Daoy (cell line): Measurements from ENCODE around the gene SLC6A6. TPM values are rescaled to one million over a fixed set of nuclear protein-coding genes. Genes with fewer than 3 reads are reported as not detected.

Experiments
- DNase-seq: peaks from one replicate; pipeline ENCODE4 v3.0.0-alpha.2; 2015; ENCODE audit warnings: low read depth
- total RNA-seq: library from RNA; depleted of rRNA; stranded (reverse); fragments of >200 nt; shearing (Covaris generic); gene quantifications from 2 replicates; pipeline ENCODE4 v1.2.3, GENCODE V29; 2014

The SLC6A6 gene
- total RNA-seq, 1 experiment from 2014 or later = 10.8 TPM

- no peak for DNase-seq
Measured at GRCh38 chr3:14466179-14466903, 63.9 kb downstream of the SLC6A6 start.

- peak; percentile 32 for DNase-seq
Measured at GRCh38 chr3:14467814-14468620, 65.6 kb downstream of the SLC6A6 start.

- DNase-seq = no peak
Measured at GRCh38 chr3:14468621-14468981, 66.2 kb downstream of the SLC6A6 start.

- no peak for DNase-seq
Measured at GRCh38 chr3:14470461-14470860, 68.1 kb downstream of the SLC6A6 start.

GRCh38 chr3:14471016-14471415 lies 68.6 kb downstream of the SLC6A6 start:
- no peak for DNase-seq

- no peak for DNase-seq
Measured at GRCh38 chr3:14471690-14472089, 69.3 kb downstream of the SLC6A6 start.

GRCh38 chr3:14472471-14473351 lies 70.3 kb downstream of the SLC6A6 start:
- peak; percentile 91 for DNase-seq

GRCh38 chr3:14473411-14473891 lies 71.0 kb downstream of the SLC6A6 start:
- DNase-seq = no peak

- no peak for DNase-seq
Measured at GRCh38 chr3:14474363-14475081, 72.1 kb downstream of the SLC6A6 start.

GRCh38 chr3:14475621-14476020 lies 73.2 kb downstream of the SLC6A6 start:
- no peak for DNase-seq

- no peak for DNase-seq
Measured at GRCh38 chr3:14476583-14477265, 74.3 kb downstream of the SLC6A6 start.

- DNase-seq = no peak
Measured at GRCh38 chr3:14477311-14477935, 75.0 kb downstream of the SLC6A6 start.

GRCh38 chr3:14478956-14479550 lies 76.6 kb downstream of the SLC6A6 start:
- no peak for DNase-seq

GRCh38 chr3:14479591-14479990 lies 77.2 kb downstream of the SLC6A6 start:
- no peak for DNase-seq

- DNase-seq = peak; percentile 57
Measured at GRCh38 chr3:14480207-14481017, 78.0 kb downstream of the SLC6A6 start.

- no peak for DNase-seq
Measured at GRCh38 chr3:14481018-14481645, 78.7 kb downstream of the SLC6A6 start.

GRCh38 chr3:14481646-14482036 lies 79.2 kb downstream of the SLC6A6 start:
- DNase-seq = no peak

- DNase-seq = no peak
Measured at GRCh38 chr3:14482271-14482721, 79.9 kb downstream of the SLC6A6 start.
